Aorta (tissue), 5 donors: ENCODE results near the gene PTPN13. TPM values are rescaled to one million over a fixed set of nuclear protein-coding genes. Genes with fewer than 3 reads are reported as not detected.

Experiments used
- ATAC-seq: fragments of 200-7000 bp; cut with Tn5 transposase; one replicate; pipeline ENCODE4 v1.9.1; 2022; ENCODE audit warnings: moderate library complexity; ENCODE audit not compliant: low FRiP score
- DNase-seq, 2 donors: peaks; one replicate each; pipeline ENCODE4 v3.0.0-alpha.2; 2020
- H3K27ac ChIP-seq, 2 donors: one replicate each; pipeline ENCODE4 v1.5.1; 2013; ENCODE audit warnings: low read length in 2 of 2, mild to moderate bottlenecking in 2 of 2, moderate library complexity in 2 of 2, control low read depth in 1 of 2, inconsistent platforms in 1 of 2, low read depth in 1 of 2
- H3K27me3 ChIP-seq, 2 donors: one replicate each; pipeline ENCODE4 v1.6.1; 2013; ENCODE audit warnings: control low read depth in 1 of 2, low read length in 1 of 2, mild to moderate bottlenecking in 1 of 2, moderate library complexity in 1 of 2; ENCODE audit not compliant: insufficient read depth in 2 of 2, control insufficient read depth in 1 of 2
- H3K36me3 ChIP-seq, 2 donors: one replicate each; pipeline ENCODE4 v1.6.1; 2013; ENCODE audit warnings: control low read depth in 1 of 2, low read length in 1 of 2, mild to moderate bottlenecking in 1 of 2; ENCODE audit not compliant: insufficient read depth in 2 of 2, control insufficient read depth in 1 of 2
- H3K4me1 ChIP-seq, 2 donors: one replicate each; pipeline ENCODE4 v1.6.1; 2013; ENCODE audit warnings: low read length in 2 of 2, control low read depth in 1 of 2, mild to moderate bottlenecking in 1 of 2, moderate library complexity in 1 of 2; ENCODE audit not compliant: insufficient read depth in 2 of 2, control insufficient read depth in 1 of 2
- H3K4me3 ChIP-seq, 2 donors: one replicate each; pipeline ENCODE4 v1.5.1; 2013; ENCODE audit warnings: low read length in 2 of 2, control low read depth in 1 of 2, mild to moderate bottlenecking in 1 of 2
- H3K9me3 ChIP-seq: one replicate; pipeline ENCODE4 v1.6.1; 2013; ENCODE audit warnings: mild to moderate bottlenecking, low read length; ENCODE audit not compliant: control insufficient read depth
- WGBS, 2 donors: extraction: QIAGEN DNeasy Blood & Tissue Kit; methylation state at CpG; one replicate each; pipeline ENCODE4 v1.1.7; 2013; 5-methylcytosine and 5-hydroxymethylcytosine counted together
- intact Hi-C, 2 donors: fragments of 100-400 bp; cut with DNase I; formaldehyde crosslinking; loops; one replicate each; pipeline versions ENCODE4 v1.14.2 to v1.15.0; 2022
- polyA plus RNA-seq, 2 donors: library from polyadenylated mRNA; stranded (reverse); fragments of 200-250 nt; gene quantifications; one replicate each; pipeline ENCODE4 v1.2.3, GENCODE V29; 2013
- total RNA-seq, 2 donors: library from RNA; stranded (reverse); fragmentation: NEBNext Ultra II Directional; extraction: Animal tissue kit (Norgen Biotek cat#: 25700); gene quantifications; one replicate each; pipeline ENCODE4 v1.2.1, GENCODE V29; 2021
- donor health status: healthy with polysubstance abuse.
- donor health status: Bipolar disorder and iron deficiency.
- donor health status: DM: no; HTN: no; CAD: no.
- donor health status: DM: no; HTN: no; CAD: no.
- donor health status: DM: yes; HTN: yes; CAD: no.

The PTPN13 gene
- total and polyA plus RNA-seq, 4 donors, result 1.4 to 30.1 (median 11.4) TPM

DNA sequence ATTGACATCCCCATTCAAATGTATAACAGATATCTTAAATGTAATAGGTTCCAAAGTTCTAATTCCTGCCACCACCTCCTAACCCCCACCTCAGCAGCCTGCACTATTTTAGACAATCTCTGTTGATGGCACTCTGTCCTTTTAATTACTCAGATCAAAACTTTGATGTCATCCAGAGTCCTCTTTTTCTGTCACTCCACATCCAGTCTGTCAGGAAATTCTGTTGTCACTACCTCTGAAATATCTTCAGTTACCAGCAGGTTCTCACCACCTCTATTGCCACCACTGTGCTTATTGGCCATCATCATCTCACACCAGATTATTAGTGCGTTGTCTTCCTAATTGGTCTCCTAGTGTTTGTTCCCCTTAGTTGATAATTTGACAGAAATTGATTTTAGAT, 76.2 kb downstream of the PTPN13 start:
- no peak for DNase-seq
- 95 to 97% methylated on average over 1 of the region's 1 CpG for WGBS, 2 donors

DNA sequence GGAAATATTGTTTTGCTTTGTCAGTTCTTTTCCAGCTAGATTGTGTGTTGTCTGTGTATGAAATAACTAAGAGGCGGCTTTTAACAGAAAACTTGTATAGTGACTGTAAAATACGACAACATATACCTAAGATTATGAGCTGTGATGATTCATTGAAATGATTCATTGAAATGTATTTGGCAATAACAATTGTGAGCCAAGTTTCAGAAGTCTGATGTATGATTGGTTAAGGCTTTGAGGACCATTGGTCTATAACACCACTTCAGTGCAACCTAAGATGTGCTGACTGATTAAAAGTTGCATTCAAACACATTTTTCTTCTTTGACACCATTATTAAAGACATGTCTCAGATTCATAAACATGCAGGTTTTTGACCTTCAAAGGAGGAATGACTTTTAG, 76.6 kb downstream of the PTPN13 start:
- Histone ChIP-seq H3K9me3 (no peaks in the 10 kb centered on the region), H3K27ac (no peak overlapping the region), H3K4me3 (no peak overlapping the region), H3K36me3 (no peaks in the 10 kb centered on the region), H3K4me1 (no peaks in the 10 kb centered on the region), H3K27me3 (no peaks in the 10 kb centered on the region)
- DNase-seq, result no peak
- ATAC-seq, result no peak
- WGBS, 2 donors, result 98% methylated on average over 2 of the region's 2 CpGs
- intact Hi-C loops, result no loop called here

More for the DNA sequence above, 76.2 kb downstream of the PTPN13 start:
- Histone ChIP-seq H3K9me3 (no peaks in the 10 kb centered on the region), H3K4me3 (no peak overlapping the region), H3K27me3 (no peaks in the 10 kb centered on the region), H3K36me3 (no peaks in the 10 kb centered on the region), H3K27ac (no peak overlapping the region), H3K4me1 (no peaks in the 10 kb centered on the region)
- ATAC-seq, result no peak
- intact Hi-C loops, result no loop called here

DNA sequence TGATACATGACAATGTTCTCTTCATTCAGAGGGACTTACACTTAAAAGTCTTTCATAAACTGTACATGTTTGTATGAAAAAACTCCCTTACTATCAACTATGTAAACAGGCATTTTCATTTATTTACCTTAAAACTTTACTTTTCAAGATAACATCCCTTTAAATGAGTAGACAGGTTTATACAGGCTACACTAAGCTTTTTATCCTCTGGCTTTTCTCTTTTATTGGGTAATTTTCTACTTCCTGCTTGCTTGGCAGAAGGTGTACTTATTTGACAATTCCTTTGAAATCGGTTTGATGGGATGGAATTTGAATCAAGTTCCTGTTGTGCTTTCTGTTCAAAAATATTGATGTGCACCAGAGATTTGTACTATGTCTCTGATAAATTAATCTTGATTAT, 81.4 kb downstream of the PTPN13 start:
- 81 to 93% methylated on average over 1 of the region's 1 CpG for WGBS, 2 donors
- Histone ChIP-seq H3K27me3 (no peaks in the 10 kb centered on the region), H3K9me3 (no peaks in the 10 kb centered on the region), H3K4me1 (no peaks in the 10 kb centered on the region), H3K4me3 (no peak overlapping the region), H3K27ac (no peak overlapping the region), H3K36me3 (no peaks in the 10 kb centered on the region)
- ATAC-seq, result no peak
- intact Hi-C loops, result no loop called here
- no peak for DNase-seq

DNA sequence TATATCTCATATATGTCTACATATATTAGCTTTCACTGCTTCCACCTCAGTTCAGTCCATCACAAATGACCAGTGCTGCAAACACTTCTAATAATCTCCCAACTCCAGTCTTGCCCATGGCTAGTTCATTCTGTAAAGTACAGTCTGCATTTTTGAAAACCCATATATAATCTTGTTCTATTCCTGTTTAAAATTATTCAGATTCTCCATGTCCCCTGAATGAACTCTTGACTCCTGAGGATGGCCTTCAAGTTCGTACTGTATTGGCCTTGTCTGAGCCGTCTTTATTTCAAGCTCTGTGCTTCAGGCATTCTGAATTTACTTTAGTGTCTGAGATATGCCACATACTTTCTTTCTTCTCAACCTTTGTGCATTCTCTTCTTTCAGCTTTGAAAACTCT, 84.7 kb downstream of the PTPN13 start:
- Histone ChIP-seq H3K36me3 (no peaks in the 10 kb centered on the region), H3K27me3 (no peaks in the 10 kb centered on the region), H3K4me1 (no peaks in the 10 kb centered on the region), H3K27ac (no peak overlapping the region), H3K4me3 (no peak overlapping the region), H3K9me3 (no peaks in the 10 kb centered on the region)
- WGBS, 2 donors, result 88 to 92% methylated on average over 2 of the region's 2 CpGs
- intact Hi-C loops, result no loop called here
- no peak for DNase-seq
- no peak for ATAC-seq

DNA sequence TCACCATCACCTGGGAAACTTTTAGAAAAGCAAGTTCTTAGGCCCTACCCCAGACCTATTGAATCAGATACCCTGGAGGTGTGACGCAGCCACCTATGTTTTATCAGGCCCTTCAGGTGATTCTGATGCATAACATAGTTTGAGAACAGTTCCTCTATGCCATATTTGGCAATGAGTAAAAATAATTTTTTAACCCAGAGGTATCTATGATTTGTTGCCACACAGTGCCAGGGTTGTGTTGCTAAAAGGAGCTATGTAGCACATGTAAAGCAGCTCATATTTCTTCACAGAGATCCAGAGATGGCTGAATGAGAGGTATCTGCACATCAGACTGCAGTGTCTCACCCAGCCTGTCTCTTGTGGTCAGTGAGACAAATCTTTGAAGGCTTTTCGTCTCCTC, 85.3 kb downstream of the PTPN13 start:
- H3K4me3 ChIP-seq, result no peak overlapping the region
- 96 to 99% methylated on average over 2 of the region's 2 CpGs for WGBS, 2 donors
- DNase-seq (no peak), ATAC-seq (no peak)
- no peaks in the 10 kb centered on the region for H3K27me3 ChIP-seq
- H3K4me1 ChIP-seq, result no peaks in the 10 kb centered on the region
- H3K9me3 ChIP-seq, result no peaks in the 10 kb centered on the region
- no peaks in the 10 kb centered on the region for H3K36me3 ChIP-seq
- intact Hi-C loops, result no loop called here
- H3K27ac ChIP-seq, result no peak overlapping the region

DNA sequence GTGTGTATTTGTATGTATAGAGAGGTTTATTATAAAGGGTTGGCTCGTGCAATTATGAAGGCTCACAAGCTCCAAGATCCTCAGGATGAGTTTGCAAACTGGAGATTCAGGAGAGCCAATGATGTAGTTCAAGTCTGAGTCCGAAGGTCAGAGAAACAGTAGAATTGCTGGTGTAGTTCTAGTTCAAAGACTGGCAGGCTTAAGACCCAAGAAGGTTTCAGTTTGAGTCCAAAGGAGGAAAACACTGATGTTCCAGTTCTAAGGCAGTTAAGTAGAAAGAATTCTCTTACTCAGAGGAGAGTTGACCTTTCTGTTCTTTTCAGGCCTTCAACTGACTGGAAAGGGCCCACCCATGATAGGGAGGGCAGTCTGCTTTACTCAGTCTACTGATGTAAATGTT, 89.1 kb downstream of the PTPN13 start:
- Histone ChIP-seq H3K9me3 (no peaks in the 10 kb centered on the region), H3K36me3 (no peaks in the 10 kb centered on the region), H3K27ac (no peak overlapping the region), H3K4me3 (no peak overlapping the region), H3K4me1 (no peaks in the 10 kb centered on the region), H3K27me3 (no peaks in the 10 kb centered on the region)
- no peak for DNase-seq
- ATAC-seq, result no peak
- intact Hi-C loops, result no loop called here
- 94 to 99% methylated on average over 2 of the region's 2 CpGs for WGBS, 2 donors

DNA sequence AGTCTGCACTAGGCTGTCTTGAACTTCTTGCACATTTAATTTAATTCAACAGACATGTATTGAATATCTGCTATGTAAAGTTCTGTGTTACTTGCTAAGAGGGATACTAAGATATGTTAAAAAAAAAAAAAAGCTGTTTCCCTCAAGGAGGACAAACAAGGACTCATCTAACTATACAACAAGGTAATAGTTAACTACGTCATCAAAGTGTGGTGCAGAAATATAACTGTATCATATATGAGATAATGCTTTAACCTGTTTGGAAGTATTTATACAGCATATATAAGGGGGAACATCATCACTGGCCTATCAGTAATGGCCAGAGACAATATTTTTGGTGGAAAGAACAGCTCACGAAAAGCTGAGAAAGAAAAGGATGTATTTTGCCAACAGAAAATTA, 89.9 kb downstream of the PTPN13 start:
- WGBS, 2 donors, result 40 to 45% methylated on average over 2 of the region's 2 CpGs
- Histone ChIP-seq H3K27me3 (no peaks in the 10 kb centered on the region), H3K27ac (no peak overlapping the region), H3K9me3 (no peaks in the 10 kb centered on the region), H3K4me1 (no peaks in the 10 kb centered on the region), H3K36me3 (no peaks in the 10 kb centered on the region), H3K4me3 (no peak overlapping the region)
- ATAC-seq (no peak), DNase-seq (no peak)
- intact Hi-C loops, result no loop called here

DNA sequence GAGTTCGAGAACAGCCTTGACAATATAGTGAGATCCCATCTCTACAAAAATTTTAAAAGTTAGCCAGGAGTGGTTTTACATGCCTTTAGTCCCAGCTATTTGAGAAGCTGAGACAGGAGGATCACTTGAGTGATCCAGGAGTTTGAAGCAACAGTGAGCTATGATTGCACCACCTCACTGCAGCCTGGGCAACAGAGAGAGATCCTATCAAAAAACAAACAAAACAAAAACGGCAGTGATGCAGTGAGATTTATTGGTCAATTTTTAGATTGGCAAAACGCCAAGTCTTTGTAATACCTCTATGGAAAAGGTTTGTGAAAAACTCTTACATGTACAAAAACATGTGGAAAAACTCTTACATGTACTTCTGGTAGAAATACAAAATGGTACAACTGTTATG, 91.3 kb downstream of the PTPN13 start:
- Histone ChIP-seq H3K9me3 (no peaks in the 10 kb centered on the region), H3K4me3 (no peak overlapping the region), H3K27ac (no peak overlapping the region), H3K4me1 (no peaks in the 10 kb centered on the region), H3K27me3 (no peaks in the 10 kb centered on the region), H3K36me3 (no peaks in the 10 kb centered on the region)
- WGBS, 2 donors, result 35 to 36% methylated on average over 3 of the region's 3 CpGs
- intact Hi-C loops, result no loop called here
- no peak for ATAC-seq
- DNase-seq, result no peak

DNA sequence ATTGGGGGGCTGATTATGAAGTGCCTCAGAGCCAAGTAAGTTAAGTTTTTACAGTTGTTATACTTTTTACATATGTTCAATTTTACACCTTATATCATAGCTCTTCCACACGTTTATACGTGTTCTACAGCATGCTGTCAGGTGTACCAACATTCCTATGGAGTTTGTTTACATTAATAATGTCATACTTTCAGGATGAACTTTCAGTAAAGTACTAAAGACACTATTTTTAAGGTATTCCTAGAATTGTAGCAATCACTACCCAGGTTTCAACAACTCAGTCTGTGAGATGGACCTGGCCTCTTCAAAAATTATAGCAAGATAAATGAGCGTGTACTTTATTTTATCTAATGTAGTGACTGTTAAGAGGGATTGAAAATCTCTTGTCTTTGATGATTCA, 92.6 kb downstream of the PTPN13 start:
- Histone ChIP-seq H3K36me3 (no peaks in the 10 kb centered on the region), H3K9me3 (no peaks in the 10 kb centered on the region), H3K4me1 (no peaks in the 10 kb centered on the region), H3K27ac (no peak overlapping the region), H3K27me3 (no peaks in the 10 kb centered on the region), H3K4me3 (no peak overlapping the region)
- intact Hi-C loops, result no loop called here
- ATAC-seq (no peak), DNase-seq (no peak)
- WGBS, 2 donors, result 88 to 90% methylated on average over 3 of the region's 3 CpGs
